Loucy (cell line): ENCODE data around the gene PRM1.

ENCODE experiments used
- H2AFZ ChIP-seq: fragments of 200-600 bp; sonication (generic); 2 replicates; pipeline ENCODE4 v1.6.0; 2016; ENCODE audit warnings: antibody characterized with exemption, mild to moderate bottlenecking, low read length, moderate library complexity
- H3F3A ChIP-seq: fragments of 200-600 bp; 2 replicates; pipeline ENCODE4 v1.6.0; 2016; ENCODE audit warnings: antibody characterized with exemption, low read depth, mild to moderate bottlenecking
- H3K27me3 ChIP-seq: fragments of 200-600 bp; sonication (generic); 2 replicates; pipeline ENCODE4 v1.6.1; 2014; ENCODE audit warnings: low read length, mild to moderate bottlenecking; ENCODE audit not compliant: insufficient read depth, poor library complexity, severe bottlenecking
- H3K36me3 ChIP-seq: fragments of 200-600 bp; sonication (generic); 2 replicates; pipeline ENCODE4 v1.6.1; 2016; ENCODE audit warnings: low read length; ENCODE audit not compliant: insufficient read depth
- H3K4me1 ChIP-seq: fragments of 200-600 bp; sonication (generic); 2 replicates; pipeline ENCODE4 v1.5.1; 2014; ENCODE audit warnings: low read length, mild to moderate bottlenecking; ENCODE audit not compliant: insufficient read depth, poor library complexity, severe bottlenecking
- H3K4me2 ChIP-seq: fragments of 200-600 bp; sonication (generic); 2 replicates; pipeline ENCODE4 v1.6.0; 2014; ENCODE audit warnings: antibody characterized with exemption, low read length, low read depth, mild to moderate bottlenecking; ENCODE audit not compliant: poor library complexity, severe bottlenecking
- H3K4me3 ChIP-seq: fragments of 200-600 bp; sonication (generic); 2 replicates; pipeline ENCODE4 v1.5.1; 2014; ENCODE audit warnings: low read length, mild to moderate bottlenecking, mixed read lengths; ENCODE audit not compliant: poor library complexity, severe bottlenecking
- H3K79me2 ChIP-seq: fragments of 200-600 bp; sonication (generic); 2 replicates; pipeline ENCODE4 v1.6.1; 2014; ENCODE audit warnings: low read length; ENCODE audit not compliant: insufficient read depth
- H3K9ac ChIP-seq: fragments of 200-600 bp; sonication (generic); 2 replicates; pipeline ENCODE4 v1.6.0; 2014; ENCODE audit warnings: mild to moderate bottlenecking, low read depth, low read length, moderate library complexity; ENCODE audit not compliant: poor library complexity, severe bottlenecking
- H3K9me2 ChIP-seq: fragments of 200-600 bp; sonication (generic); replicated peaks from 2 replicates; pipeline ENCODE4 v1.6.1; 2016; ENCODE audit warnings: low read depth, low read length, mixed read lengths
- H3K9me3 ChIP-seq: fragments of 200-600 bp; sonication (generic); 2 replicates; pipeline ENCODE4 v1.6.1; 2014; ENCODE audit warnings: mild to moderate bottlenecking, antibody characterized with exemption, low read length, low read depth; ENCODE audit not compliant: insufficient read depth
- H4K20me1 ChIP-seq: fragments of 200-600 bp; sonication (generic); 2 replicates; pipeline ENCODE4 v1.6.0; 2014; ENCODE audit warnings: antibody characterized with exemption, low read length, mild to moderate bottlenecking; ENCODE audit not compliant: insufficient read depth, poor library complexity, severe bottlenecking
- EZH2phosphoT487 ChIP-seq: fragments of 200-600 bp; IDR thresholded peaks from 2 replicates; pipeline ENCODE4 v1.6.1; 2018; ENCODE audit warnings: antibody characterized with exemption, mild to moderate bottlenecking, moderate library complexity, borderline replicate concordance
- TF ChIP-seq, protein P1 (sequence below): fragments of 200-600 bp; sonication (generic); conservative IDR thresholded peaks from 2 replicates; pipeline ENCODE4 v1.5.1; 2014; ENCODE audit warnings: mild to moderate bottlenecking, antibody characterized with exemption, low read length

The PRM1 gene

DNA sequence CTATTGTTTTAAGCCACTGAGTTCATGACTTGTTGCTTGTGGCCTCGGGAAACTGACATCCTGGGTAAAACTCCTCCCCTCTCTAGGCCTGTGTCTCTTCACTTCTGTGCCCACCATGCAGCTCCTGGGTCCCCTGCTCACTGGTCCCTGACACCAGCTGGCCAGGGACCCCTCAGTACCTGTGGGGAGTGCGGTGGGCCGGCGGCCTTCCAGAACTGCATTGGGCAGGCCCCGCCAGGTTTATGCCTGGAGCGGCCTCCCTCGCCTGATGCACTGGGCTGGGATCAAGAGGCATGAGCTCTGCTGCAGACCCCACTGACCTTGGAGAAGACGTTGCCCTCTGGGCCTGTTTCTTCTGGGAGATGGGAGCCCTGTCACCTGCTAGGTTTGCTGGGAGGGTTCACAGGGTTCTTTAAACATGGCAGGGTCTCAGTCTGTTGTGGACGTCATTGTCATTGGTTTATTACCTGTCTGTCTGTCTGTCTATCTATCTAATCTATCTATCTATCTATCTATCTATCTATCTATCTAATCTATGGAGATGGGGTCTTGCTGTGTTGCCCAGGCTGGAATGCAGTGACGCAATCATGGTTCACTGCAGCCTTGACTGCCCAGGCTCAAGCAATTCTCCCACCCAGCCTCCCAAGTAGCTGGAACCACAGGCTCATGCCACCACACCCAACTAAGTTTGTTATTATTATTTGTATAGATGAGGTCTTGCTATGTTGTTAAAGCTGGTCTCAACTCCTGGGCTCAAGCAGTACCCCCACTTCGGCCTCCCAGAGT, 42.6 kb upstream of the PRM1 start:
- Histone ChIP-seq H2AFZ (no peak overlapping the region), H3K79me2 (no peaks in the 10 kb centered on the region), H3K4me3 (no peak overlapping the region), H3K4me2 (no peak overlapping the region), H3K9me2 (no peaks in the 10 kb centered on the region), H3K4me1 (peaks cover 5% of the 10 kb centered on the region), H3K27me3 (no peaks in the 10 kb centered on the region), H3K9ac (no peak overlapping the region), H3K36me3 (no peaks in the 10 kb centered on the region), H3F3A (no peaks in the 10 kb centered on the region), H4K20me1 (no peaks in the 10 kb centered on the region), H3K9me3 (no peaks in the 10 kb centered on the region)
- TF ChIP-seq EZH2phosphoT487: no peak
- TF ChIP-seq, protein P1, sequence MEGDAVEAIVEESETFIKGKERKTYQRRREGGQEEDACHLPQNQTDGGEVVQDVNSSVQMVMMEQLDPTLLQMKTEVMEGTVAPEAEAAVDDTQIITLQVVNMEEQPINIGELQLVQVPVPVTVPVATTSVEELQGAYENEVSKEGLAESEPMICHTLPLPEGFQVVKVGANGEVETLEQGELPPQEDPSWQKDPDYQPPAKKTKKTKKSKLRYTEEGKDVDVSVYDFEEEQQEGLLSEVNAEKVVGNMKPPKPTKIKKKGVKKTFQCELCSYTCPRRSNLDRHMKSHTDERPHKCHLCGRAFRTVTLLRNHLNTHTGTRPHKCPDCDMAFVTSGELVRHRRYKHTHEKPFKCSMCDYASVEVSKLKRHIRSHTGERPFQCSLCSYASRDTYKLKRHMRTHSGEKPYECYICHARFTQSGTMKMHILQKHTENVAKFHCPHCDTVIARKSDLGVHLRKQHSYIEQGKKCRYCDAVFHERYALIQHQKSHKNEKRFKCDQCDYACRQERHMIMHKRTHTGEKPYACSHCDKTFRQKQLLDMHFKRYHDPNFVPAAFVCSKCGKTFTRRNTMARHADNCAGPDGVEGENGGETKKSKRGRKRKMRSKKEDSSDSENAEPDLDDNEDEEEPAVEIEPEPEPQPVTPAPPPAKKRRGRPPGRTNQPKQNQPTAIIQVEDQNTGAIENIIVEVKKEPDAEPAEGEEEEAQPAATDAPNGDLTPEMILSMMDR: no peak

DNA sequence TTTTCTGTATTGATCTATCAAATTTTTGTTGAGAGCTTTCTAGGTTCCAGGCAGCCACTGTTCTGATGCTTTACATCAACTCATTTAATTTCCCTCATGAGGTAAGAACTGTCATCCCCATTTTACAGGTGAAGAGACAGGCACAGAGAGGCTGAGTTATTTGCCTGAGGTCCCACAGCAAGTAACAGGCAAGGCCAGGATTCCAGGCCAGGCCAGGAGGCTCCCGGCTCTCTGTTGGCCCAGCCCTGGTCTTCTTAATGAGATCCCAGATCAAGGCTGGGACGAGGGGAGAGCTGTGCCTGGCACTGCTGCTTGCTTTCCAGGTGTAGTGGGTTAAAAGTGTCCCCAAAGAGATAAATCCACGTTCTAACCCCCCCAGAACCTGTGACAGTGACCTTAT, 41.7 kb upstream of the PRM1 start:
- TF ChIP-seq, protein P1: no peak
- no peak for TF ChIP-seq EZH2phosphoT487

DNA sequence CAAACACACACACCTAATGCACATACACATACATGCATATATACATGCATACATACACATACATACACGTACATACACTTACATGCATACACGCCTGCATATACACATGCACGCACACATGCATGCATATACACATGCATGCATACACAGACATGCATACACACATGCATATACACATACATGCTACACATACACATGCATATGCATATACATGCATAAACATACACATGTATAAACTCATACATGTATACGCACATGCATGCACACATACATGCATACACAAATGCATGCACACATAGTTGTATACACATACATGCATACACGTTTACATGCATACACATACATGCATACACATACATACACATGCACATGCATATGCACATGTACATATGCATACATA, 40.5 kb upstream of the PRM1 start:
- no peak overlapping the region for H3K4me3 ChIP-seq
- no peaks in the 10 kb centered on the region for H3K4me1 ChIP-seq
- H3K27me3 ChIP-seq: no peaks in the 10 kb centered on the region
- no peaks in the 10 kb centered on the region for H3K9me2 ChIP-seq
- H3K4me2 ChIP-seq: no peak overlapping the region
- no peak overlapping the region for H2AFZ ChIP-seq
- no peaks in the 10 kb centered on the region for H4K20me1 ChIP-seq
- H3F3A ChIP-seq: no peaks in the 10 kb centered on the region
- H3K9me3 ChIP-seq: no peaks in the 10 kb centered on the region
- H3K9ac ChIP-seq: no peak overlapping the region
- no peaks in the 10 kb centered on the region for H3K36me3 ChIP-seq
- no peak for TF ChIP-seq EZH2phosphoT487
- TF ChIP-seq, protein P1: no peak
- H3K79me2 ChIP-seq: no peaks in the 10 kb centered on the region

More for the DNA sequence above, 41.7 kb upstream of the PRM1 start:
- Histone ChIP-seq H3K4me3 (no peak overlapping the region), H3F3A (no peaks in the 10 kb centered on the region), H4K20me1 (no peaks in the 10 kb centered on the region), H3K9me3 (no peaks in the 10 kb centered on the region), H3K4me1 (no peaks in the 10 kb centered on the region), H3K9ac (no peak overlapping the region), H3K79me2 (no peaks in the 10 kb centered on the region), H3K27me3 (no peaks in the 10 kb centered on the region), H3K36me3 (no peaks in the 10 kb centered on the region), H3K9me2 (no peaks in the 10 kb centered on the region), H3K4me2 (no peak overlapping the region), H2AFZ (no peak overlapping the region)
